ENCODE results near the gene SLC12A5. TPM values are rescaled to one million over a fixed set of nuclear protein-coding genes. Genes with fewer than 3 reads are reported as not detected.

The SLC12A5 gene
- 20.5 TPM for polyA plus RNA-seq (2013, experiment 1 of 2)
- polyA plus RNA-seq (2013, experiment 2 of 2): 21.4 TPM

DNA sequence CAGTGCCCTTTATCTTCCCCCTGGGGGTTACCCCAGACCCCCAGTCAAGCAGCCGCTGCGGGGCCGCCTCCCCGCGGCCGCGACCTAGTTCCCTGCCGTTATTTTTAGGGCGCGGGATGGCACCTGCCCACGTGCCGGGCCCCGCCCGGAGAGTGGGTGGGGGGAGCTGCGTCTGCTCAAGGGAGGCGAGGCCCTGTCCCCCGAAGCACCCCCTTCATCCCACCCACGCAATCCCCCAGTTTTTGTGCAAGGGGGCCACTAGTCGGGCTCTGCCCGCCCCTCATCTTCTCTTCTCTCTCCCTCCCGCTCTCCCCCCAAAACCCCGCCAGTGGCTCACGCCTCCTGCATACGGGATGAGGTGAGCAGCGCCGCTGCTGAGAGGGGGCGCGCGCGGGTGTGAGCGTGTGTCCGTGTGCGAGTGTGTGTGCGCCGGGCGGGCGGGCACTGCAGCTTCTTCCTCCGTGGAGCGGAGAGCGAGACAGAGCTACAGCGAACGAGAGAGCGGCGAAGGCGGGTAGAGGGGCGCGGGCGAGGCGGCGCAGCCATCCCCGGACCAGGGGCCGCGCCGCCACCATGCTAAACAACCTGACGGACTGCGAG is at the start of gene SLC12A5:
Gene SLC12A5 (plus strand): TSS at position 444 of the 600 bp plus-strand sequence. CDS start 130 bp downstream, at position 574.
- no peak within 1 kb of the TSS for H3K4me3 ChIP-seq (ENCODE audit: low read length)
- H3K56ac ChIP-seq (ENCODE audit: low read length): no peak within 1 kb of the TSS
- H2BK120ac ChIP-seq (ENCODE audit: low read depth, low read length): no peak within 1 kb of the TSS
- no peak within 1 kb of the TSS for H3K9ac ChIP-seq (ENCODE audit: low read length)
- no peak within 1 kb of the TSS for H3K4ac ChIP-seq (ENCODE audit: low read depth, low read length)
- no peaks in the 10 kb centered on the region for H3K36me3 ChIP-seq (ENCODE audit: control insufficient read depth, insufficient read depth, low read length)
- no peak within 1 kb of the TSS for H4K5ac ChIP-seq (ENCODE audit: low read length)
- H3K27ac ChIP-seq (ENCODE audit: low read depth, low read length): no peak within 1 kb of the TSS
- H3K27me3 ChIP-seq (ENCODE audit: insufficient read depth, low read length, poor library complexity): peaks cover 44% of the 10 kb centered on the region
- H4K8ac ChIP-seq (ENCODE audit: low read depth, low read length): no peak within 1 kb of the TSS
- H2BK5ac ChIP-seq (ENCODE audit: low read length): no peak within 1 kb of the TSS
- H3K79me2 ChIP-seq (ENCODE audit: control insufficient read depth, insufficient read depth, low read length): no peaks in the 10 kb centered on the region
- H3K18ac ChIP-seq (ENCODE audit: low read length): no peak within 1 kb of the TSS
- no peaks in the 10 kb centered on the region for H3K79me1 ChIP-seq (ENCODE audit: low read length)
- H2AK5ac ChIP-seq (ENCODE audit: low read length): no peak within 1 kb of the TSS
- no peak within 1 kb of the TSS for H3K4me2 ChIP-seq (ENCODE audit: low read length)
- no CpG with 5 or more reads among the region's 56 CpGs for WGBS (ENCODE audit: extremely low coverage, insufficient coverage, low lambda C conversion rate)
- no peak within 1 kb of the TSS for H2BK15ac ChIP-seq (replicated peaks; ENCODE audit: low read depth)
- H3K23ac ChIP-seq (ENCODE audit: low read length): no peak within 1 kb of the TSS
- no peaks in the 10 kb centered on the region for H3K4me1 ChIP-seq (ENCODE audit: control insufficient read depth, low read depth, low read length)
- DNase-seq: no peak

DNA sequence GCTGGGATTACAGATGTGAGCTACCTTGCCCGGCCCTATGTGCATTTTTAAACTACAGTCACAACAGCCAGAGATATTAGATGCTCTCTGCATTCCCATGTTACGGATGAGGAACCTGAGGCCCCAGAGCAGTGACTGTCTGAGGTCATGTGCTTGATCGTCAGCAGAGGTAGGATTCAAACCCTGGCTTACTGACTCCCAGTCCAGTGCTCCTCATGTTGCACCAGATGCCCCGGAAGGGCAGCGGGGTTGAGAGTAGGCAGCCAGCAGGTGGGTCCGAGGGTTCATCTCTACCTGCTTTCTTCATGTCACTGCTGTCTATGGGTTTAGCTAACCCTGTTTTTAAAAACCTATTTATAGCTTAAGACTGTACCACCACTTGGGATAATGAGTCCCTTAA is 47.8 kb upstream of the SLC12A5 start:
- Histone ChIP-seq H3K56ac (ENCODE audit: low read length) (peak overlapping the region; percentile 22), H3K4me1 (ENCODE audit: control insufficient read depth, low read depth, low read length) (peaks cover 8% of the 10 kb centered on the region), H4K5ac (ENCODE audit: low read length) (no peak overlapping the region), H3K23ac (ENCODE audit: low read length) (no peak overlapping the region), H3K18ac (ENCODE audit: low read length) (no peak overlapping the region), H3K79me1 (ENCODE audit: low read length) (no peaks in the 10 kb centered on the region), H3K4me3 (ENCODE audit: low read length) (no peak overlapping the region), H3K4ac (ENCODE audit: low read depth, low read length) (no peak overlapping the region), H2BK5ac (ENCODE audit: low read length) (no peak overlapping the region), H2AK5ac (ENCODE audit: low read length) (no peak overlapping the region), H3K36me3 (ENCODE audit: control insufficient read depth, insufficient read depth, low read length) (no peaks in the 10 kb centered on the region), H3K27ac (ENCODE audit: low read depth, low read length) (no peak overlapping the region), H3K4me2 (ENCODE audit: low read length) (no peak overlapping the region), H3K9ac (ENCODE audit: low read length) (no peak overlapping the region), H2BK15ac (replicated peaks; ENCODE audit: low read depth) (no peak overlapping the region), H2BK120ac (ENCODE audit: low read depth, low read length) (no peak overlapping the region), H3K79me2 (ENCODE audit: control insufficient read depth, insufficient read depth, low read length) (no peaks in the 10 kb centered on the region), H4K8ac (ENCODE audit: low read depth, low read length) (no peak overlapping the region), H3K27me3 (ENCODE audit: insufficient read depth, low read length, poor library complexity) (no peaks in the 10 kb centered on the region)
- no CpG with 5 or more reads among the region's 6 CpGs for whole genome bisulfite sequencing (ENCODE audit: extremely low coverage, insufficient coverage, low lambda C conversion rate)
- DNase-seq: no peak

DNA sequence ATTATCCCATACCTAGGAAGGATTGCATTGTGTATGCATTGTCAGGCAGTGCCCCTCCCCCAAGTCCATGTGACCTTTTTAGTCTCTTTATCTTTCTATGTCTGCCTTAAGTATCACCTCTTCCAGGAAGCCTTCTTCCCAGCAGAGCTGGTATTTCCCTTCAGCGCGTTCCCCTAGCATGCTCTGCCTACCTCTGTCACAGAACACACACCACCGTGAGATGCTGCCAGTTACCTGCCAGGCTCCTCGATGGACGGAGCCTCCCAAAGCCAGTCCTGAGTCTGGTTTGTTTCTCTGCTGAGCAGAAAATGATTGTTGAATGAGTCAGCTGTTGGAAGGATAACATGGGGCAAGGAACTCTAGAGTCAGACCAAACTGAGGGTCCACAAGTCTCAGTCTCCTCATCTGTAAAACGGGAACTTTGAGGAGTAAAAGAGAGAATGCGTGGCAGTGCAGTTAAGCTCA is 45.7 kb upstream of the SLC12A5 start:
- H3K36me3 ChIP-seq (ENCODE audit: control insufficient read depth, insufficient read depth, low read length): no peaks in the 10 kb centered on the region
- H2AK5ac ChIP-seq (ENCODE audit: low read length): no peak overlapping the region
- H3K18ac ChIP-seq (ENCODE audit: low read length): no peak overlapping the region

DNA sequence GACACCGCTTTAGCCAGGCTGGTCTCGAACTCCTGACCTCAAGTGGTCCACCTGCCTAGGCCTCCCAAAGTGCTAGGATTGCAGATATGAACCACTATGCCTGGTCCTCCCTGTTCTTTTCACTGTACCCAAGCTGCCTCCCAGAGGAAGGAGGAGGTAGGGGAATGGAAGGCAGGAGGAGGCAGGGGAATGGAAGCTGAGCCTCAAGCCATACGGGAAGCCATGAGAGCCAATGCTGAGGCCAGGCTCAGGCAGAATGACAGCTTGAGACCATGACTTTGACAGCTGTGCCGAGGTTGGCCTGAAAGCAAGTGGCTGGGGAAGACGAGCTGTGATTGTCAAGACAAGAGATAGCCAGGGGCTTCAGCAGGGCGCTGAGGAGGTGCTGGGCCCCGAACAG is 43.4 kb upstream of the SLC12A5 start:
- no peak overlapping the region for H3K4me2 ChIP-seq (ENCODE audit: low read length)
- peak; percentile 57 for DNase-seq
- H3K4me1 ChIP-seq (ENCODE audit: control insufficient read depth, low read depth, low read length): peaks cover 8% of the 10 kb centered on the region
- no peak overlapping the region for H2BK5ac ChIP-seq (ENCODE audit: low read length)
- peak overlapping the region; percentile 25 for H3K56ac ChIP-seq (ENCODE audit: low read length)
- no peaks in the 10 kb centered on the region for H3K36me3 ChIP-seq (ENCODE audit: control insufficient read depth, insufficient read depth, low read length)
- no peak overlapping the region for H3K27ac ChIP-seq (ENCODE audit: low read depth, low read length)
- no peaks in the 10 kb centered on the region for H3K79me2 ChIP-seq (ENCODE audit: control insufficient read depth, insufficient read depth, low read length)
- no peak overlapping the region for H2BK15ac ChIP-seq (replicated peaks; ENCODE audit: low read depth)
- H4K8ac ChIP-seq (ENCODE audit: low read depth, low read length): no peak overlapping the region
- no peaks in the 10 kb centered on the region for H3K27me3 ChIP-seq (ENCODE audit: insufficient read depth, low read length, poor library complexity)
- no peak overlapping the region for H3K9ac ChIP-seq (ENCODE audit: low read length)
- no peak overlapping the region for H3K4me3 ChIP-seq (ENCODE audit: low read length)
- H3K18ac ChIP-seq (ENCODE audit: low read length): no peak overlapping the region
- no peak overlapping the region for H3K23ac ChIP-seq (ENCODE audit: low read length)
- H4K5ac ChIP-seq (ENCODE audit: low read length): no peak overlapping the region
- H3K79me1 ChIP-seq (ENCODE audit: low read length): no peaks in the 10 kb centered on the region
- no peak overlapping the region for H2BK120ac ChIP-seq (ENCODE audit: low read depth, low read length)
- WGBS (ENCODE audit: extremely low coverage, insufficient coverage, low lambda C conversion rate): no CpG with 5 or more reads among the region's 7 CpGs
- H3K4ac ChIP-seq (ENCODE audit: low read depth, low read length): no peak overlapping the region
- H2AK5ac ChIP-seq (ENCODE audit: low read length): no peak overlapping the region

More for the DNA sequence above, 45.7 kb upstream of the SLC12A5 start:
- Histone ChIP-seq H3K79me1 (ENCODE audit: low read length) (no peaks in the 10 kb centered on the region), H2BK5ac (ENCODE audit: low read length) (no peak overlapping the region), H3K27me3 (ENCODE audit: insufficient read depth, low read length, poor library complexity) (no peaks in the 10 kb centered on the region), H3K56ac (ENCODE audit: low read length) (peak overlapping the region; percentile 10), H3K9ac (ENCODE audit: low read length) (no peak overlapping the region), H2BK15ac (replicated peaks; ENCODE audit: low read depth) (no peak overlapping the region), H4K8ac (ENCODE audit: low read depth, low read length) (no peak overlapping the region), H3K4ac (ENCODE audit: low read depth, low read length) (no peak overlapping the region), H2BK120ac (ENCODE audit: low read depth, low read length) (no peak overlapping the region), H3K4me2 (ENCODE audit: low read length) (no peak overlapping the region), H3K4me1 (ENCODE audit: control insufficient read depth, low read depth, low read length) (peaks cover 8% of the 10 kb centered on the region), H3K27ac (ENCODE audit: low read depth, low read length) (no peak overlapping the region), H4K5ac (ENCODE audit: low read length) (no peak overlapping the region), H3K23ac (ENCODE audit: low read length) (no peak overlapping the region), H3K79me2 (ENCODE audit: control insufficient read depth, insufficient read depth, low read length) (no peaks in the 10 kb centered on the region), H3K4me3 (ENCODE audit: low read length) (no peak overlapping the region)
- WGBS (ENCODE audit: extremely low coverage, insufficient coverage, low lambda C conversion rate): no CpG with 5 or more reads among the region's 7 CpGs
- DNase-seq: peak; percentile 42

DNA sequence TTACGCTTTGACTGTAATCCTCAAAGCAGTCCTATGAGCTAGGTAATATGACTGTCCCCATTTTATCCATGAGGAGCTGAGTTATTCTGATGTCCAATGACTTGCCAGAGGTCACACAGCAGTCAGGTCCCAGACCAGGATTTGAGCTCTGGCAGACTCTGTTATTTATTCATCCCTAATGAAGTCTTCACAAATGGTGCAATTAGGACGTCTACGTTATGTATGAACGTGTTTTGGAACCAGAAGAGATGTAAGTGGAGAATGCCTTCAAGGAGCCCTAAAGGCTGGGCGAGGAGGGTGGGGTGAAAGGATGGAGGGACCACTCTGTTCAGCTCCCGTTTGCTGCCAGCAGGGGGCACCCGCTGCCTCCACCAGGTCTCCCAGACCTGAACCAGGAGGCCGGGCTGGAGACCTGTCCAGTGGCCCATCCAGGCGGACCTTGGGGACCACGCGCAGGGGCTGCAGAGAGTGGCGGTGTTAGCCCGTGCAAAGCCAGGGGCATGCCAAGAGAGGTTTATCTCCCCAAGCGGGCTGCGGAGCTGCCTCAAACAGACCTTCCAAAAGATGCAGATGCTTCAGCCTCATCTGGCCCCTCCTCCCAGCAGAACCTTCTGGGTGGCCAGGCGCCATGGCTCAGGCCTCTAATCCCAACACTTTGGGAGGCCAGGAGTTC is 41.8 kb upstream of the SLC12A5 start:
- no peak overlapping the region for H3K27ac ChIP-seq (ENCODE audit: low read depth, low read length)
- no peaks in the 10 kb centered on the region for H3K79me1 ChIP-seq (ENCODE audit: low read length)
- peak; percentile 87 for DNase-seq
- no CpG with 5 or more reads among the region's 16 CpGs for WGBS (ENCODE audit: extremely low coverage, insufficient coverage, low lambda C conversion rate)
- no peak overlapping the region for H3K9ac ChIP-seq (ENCODE audit: low read length)
- H3K18ac ChIP-seq (ENCODE audit: low read length): no peak overlapping the region
- H2BK15ac ChIP-seq (replicated peaks; ENCODE audit: low read depth): no peak overlapping the region
- H2BK5ac ChIP-seq (ENCODE audit: low read length): no peak overlapping the region
- H3K27me3 ChIP-seq (ENCODE audit: insufficient read depth, low read length, poor library complexity): no peaks in the 10 kb centered on the region
- H3K4ac ChIP-seq (ENCODE audit: low read depth, low read length): no peak overlapping the region
- no peak overlapping the region for H2AK5ac ChIP-seq (ENCODE audit: low read length)
- no peak overlapping the region for H3K56ac ChIP-seq (ENCODE audit: low read length)
- no peak overlapping the region for H3K23ac ChIP-seq (ENCODE audit: low read length)
- H3K4me1 ChIP-seq (ENCODE audit: control insufficient read depth, low read depth, low read length): peaks cover 8% of the 10 kb centered on the region
- H2BK120ac ChIP-seq (ENCODE audit: low read depth, low read length): no peak overlapping the region
- no peak overlapping the region for H3K4me3 ChIP-seq (ENCODE audit: low read length)
- no peak overlapping the region for H3K4me2 ChIP-seq (ENCODE audit: low read length)
- no peaks in the 10 kb centered on the region for H3K79me2 ChIP-seq (ENCODE audit: control insufficient read depth, insufficient read depth, low read length)
- no peak overlapping the region for H4K8ac ChIP-seq (ENCODE audit: low read depth, low read length)
- no peaks in the 10 kb centered on the region for H3K36me3 ChIP-seq (ENCODE audit: control insufficient read depth, insufficient read depth, low read length)
- no peak overlapping the region for H4K5ac ChIP-seq (ENCODE audit: low read length)

All from mesendoderm (in vitro differentiated cells).